SK-N-SH (cell line): ENCODE results near the gene EMP1. TPM values are rescaled to one million over a fixed set of nuclear protein-coding genes. Genes with fewer than 3 reads are reported as not detected.
A peak's percentile ranks its signal among the peaks of the same experiment; 100 is the strongest.

Source experiments
- CTCF ChIA-PET: fragments of 300-600, 350-600 bp; formaldehyde crosslinking; extraction: SDS; loops from one replicate; lab custom pipeline; 2021; lab: Yijun Ruan, JAX
- POLR2A ChIA-PET: fragments of 350-600 bp; sonication (Branson Sonifier 250); formaldehyde crosslinking; extraction: SDS; loops from one replicate; lab custom pipeline; 2020; ENCODE audit warnings: antibody characterized with exemption, inconsistent platforms; lab: Yijun Ruan, JAX
- DNase-seq: peaks from one replicate; pipeline ENCODE4 v3.0.0; 2012
- H2AFZ ChIP-seq: fragments of 200-600 bp; sonication (generic); 2 replicates; pipeline ENCODE4 v1.8.1; 2016; ENCODE audit warnings: antibody characterized with exemption, mild to moderate bottlenecking, low read depth
- H3F3A ChIP-seq: fragments of 200-600 bp; sonication (generic); replicated peaks from 2 replicates; pipeline ENCODE3; 2016; ENCODE audit warnings: antibody characterized with exemption, mild to moderate bottlenecking; ENCODE audit not compliant: insufficient read depth
- H3K27ac ChIP-seq, 2 experiments: fragments of 200-500 bp in 1 of 2; fragments of 200-600 bp in 1 of 2; sonication (Bioruptor generic) in 1 of 2; sonication (generic), shearing (Covaris generic) in 1 of 2; 2 replicates each; pipeline versions ENCODE4 v1.5.1 to v1.6.1; 2014 to 2016; ENCODE audit warnings: low read depth in 2 of 2, inconsistent platforms in 1 of 2, low read length in 1 of 2, mild to moderate bottlenecking in 1 of 2, mixed read lengths in 1 of 2
- H3K27me3 ChIP-seq: fragments of 200-600 bp; sonication (generic), shearing (Covaris generic); 2 replicates; pipeline ENCODE4 v1.6.1; 2016; ENCODE audit warnings: mixed run types; ENCODE audit not compliant: insufficient read depth
- H3K36me3 ChIP-seq, 2 experiments: fragments of 200-500 bp in 1 of 2; fragments of 200-600 bp in 1 of 2; sonication (Bioruptor generic) in 1 of 2; sonication (generic) in 1 of 2; replicated peaks in 1 of 2; 2 replicates each; pipeline versions ENCODE3 to v1.5.1; 2014 to 2016; ENCODE audit warnings: low read length in 1 of 2, mild to moderate bottlenecking in 1 of 2; ENCODE audit not compliant: insufficient read depth in 2 of 2, control insufficient read depth in 1 of 2
- H3K4me1 ChIP-seq, 2 experiments: fragments of 200-500 bp in 1 of 2; fragments of 200-600 bp in 1 of 2; sonication (Bioruptor generic) in 1 of 2; sonication (generic), shearing (Covaris generic) in 1 of 2; 2 replicates each; pipeline versions ENCODE4 v1.5.1 to v1.6.1; 2014 to 2016; ENCODE audit warnings: low read depth in 1 of 2, low read length in 1 of 2, mixed run types in 1 of 2; ENCODE audit not compliant: insufficient read depth in 2 of 2, control insufficient read depth in 1 of 2
- H3K4me2 ChIP-seq: fragments of 200-600 bp; sonication (generic), shearing (Covaris generic); 2 replicates; pipeline ENCODE4 v1.6.1; 2017; ENCODE audit warnings: mixed run types
- H3K4me3 ChIP-seq, 2 experiments: fragments of 200-500 bp in 1 of 2; fragments of 200-600 bp in 1 of 2; sonication (Bioruptor generic) in 1 of 2; sonication (generic), shearing (Covaris generic) in 1 of 2; 2 replicates each; pipeline versions ENCODE4 v1.5.1 to v1.8.1; 2014 to 2016; ENCODE audit warnings: low read depth in 2 of 2, inconsistent platforms in 1 of 2, low read length in 1 of 2, mild to moderate bottlenecking in 1 of 2, mixed read lengths in 1 of 2, moderate library complexity in 1 of 2
- H3K79me2 ChIP-seq: fragments of 200-600 bp; sonication (generic); 2 replicates; pipeline ENCODE4 v1.8.1; 2017; ENCODE audit warnings: mild to moderate bottlenecking; ENCODE audit not compliant: insufficient read depth
- H3K9ac ChIP-seq: fragments of 200-600 bp; sonication (generic); 2 replicates; pipeline ENCODE4 v1.6.1; 2017; ENCODE audit warnings: mixed run types
- H3K9me2 ChIP-seq: fragments of 200-600 bp; sonication (generic); 2 replicates; pipeline ENCODE4 v1.6.1; 2017; ENCODE audit warnings: mixed run types
- H3K9me3 ChIP-seq: fragments of 200-600 bp; sonication (generic); 2 replicates; pipeline ENCODE4 v1.6.1; 2017; ENCODE audit warnings: mixed run types, mild to moderate bottlenecking, moderate library complexity
- H4K20me1 ChIP-seq: fragments of 200-600 bp; sonication (generic); 2 replicates; pipeline ENCODE4 v1.6.1; 2017; ENCODE audit warnings: mild to moderate bottlenecking, mixed run types; ENCODE audit not compliant: insufficient read depth
- CHD2 ChIP-seq: fragments of 150-350 bp; IDR thresholded peaks from 2 replicates; pipeline ENCODE4 v1.6.1; 2018; ENCODE audit warnings: low read length; ENCODE audit not compliant: partially characterized antibody
- EZH2phosphoT487 ChIP-seq: fragments of 200-600 bp; sonication (generic); IDR thresholded peaks from 2 replicates; pipeline ENCODE4 v1.6.1; 2017; ENCODE audit warnings: low read depth, mixed run types, mild to moderate bottlenecking, antibody characterized with exemption, moderate library complexity, borderline replicate concordance
- FOSL2 ChIP-seq: IDR thresholded peaks from 2 replicates; pipeline ENCODE4 v1.4.0; 2012; ENCODE audit warnings: low read depth, mild to moderate bottlenecking, moderate library complexity, borderline replicate concordance
- IRF3 ChIP-seq: fragments of 150-350 bp; IDR thresholded peaks from 2 replicates; pipeline ENCODE4 v1.6.1; 2016; ENCODE audit warnings: mild to moderate bottlenecking, low read depth, low read length
- JUND ChIP-seq: IDR thresholded peaks from 2 replicates; pipeline ENCODE4 v1.4.0; 2012
- MXI1 ChIP-seq: IDR thresholded peaks from 2 replicates; pipeline ENCODE4 v1.6.1; 2012; ENCODE audit warnings: mild to moderate bottlenecking, low read depth, low read length, improper control_type of control experiment
- NRF1 ChIP-seq: IDR thresholded peaks from 2 replicates; pipeline ENCODE4 v1.6.1; 2012; ENCODE audit warnings: low read depth, mild to moderate bottlenecking, low read length
- PBX3 ChIP-seq: IDR thresholded peaks from 2 replicates; pipeline ENCODE4; 2012
- RAD21 ChIP-seq: IDR thresholded peaks from 2 replicates; pipeline ENCODE4 v1.6.1; 2012; ENCODE audit warnings: mild to moderate bottlenecking, low read length
- RFX5 ChIP-seq: IDR thresholded peaks from 2 replicates; pipeline ENCODE4 v1.6.1; 2012; ENCODE audit warnings: mild to moderate bottlenecking, improper control_type of control experiment, low read length
- TCF12 ChIP-seq: IDR thresholded peaks from 2 replicates; pipeline ENCODE4 v1.4.0; 2012
- TEAD4 ChIP-seq: IDR thresholded peaks from 2 replicates; pipeline ENCODE4 v1.4.0; 2012; ENCODE audit warnings: mild to moderate bottlenecking, borderline replicate concordance; ENCODE audit not compliant: insufficient read depth
- YY1 ChIP-seq: IDR thresholded peaks from 2 replicates; pipeline ENCODE4 v1.4.0; 2012; ENCODE audit warnings: low read depth, mild to moderate bottlenecking
- WGBS: methylation state at CpG from one replicate; pipeline ENCODE4 v1.1.6; 2017; ENCODE audit warnings: low lambda C conversion rate; 5-methylcytosine and 5-hydroxymethylcytosine counted together
- polyA plus RNA-seq, 3 experiments: library from polyadenylated mRNA; depleted of rRNA; stranded (reverse); fragments of >200 nt; gene quantifications; 2 replicates each; pipeline ENCODE4 v1.2.3, GENCODE V29; 2012
- TF ChIP-seq, protein P1 (sequence below): IDR thresholded peaks from 2 replicates; pipeline ENCODE4 v1.6.1; 2012; ENCODE audit warnings: mild to moderate bottlenecking, low read depth, low read length, moderate library complexity
- TF ChIP-seq, protein P2 (sequence below): IDR thresholded peaks from 2 replicates; pipeline ENCODE4 v1.4.0; 2012; ENCODE audit warnings: low read depth

The EMP1 gene
- polyA plus RNA-seq, 1 of the 3 experiments (the other 2 are of a cell fraction) = 67.4 TPM

DNA sequence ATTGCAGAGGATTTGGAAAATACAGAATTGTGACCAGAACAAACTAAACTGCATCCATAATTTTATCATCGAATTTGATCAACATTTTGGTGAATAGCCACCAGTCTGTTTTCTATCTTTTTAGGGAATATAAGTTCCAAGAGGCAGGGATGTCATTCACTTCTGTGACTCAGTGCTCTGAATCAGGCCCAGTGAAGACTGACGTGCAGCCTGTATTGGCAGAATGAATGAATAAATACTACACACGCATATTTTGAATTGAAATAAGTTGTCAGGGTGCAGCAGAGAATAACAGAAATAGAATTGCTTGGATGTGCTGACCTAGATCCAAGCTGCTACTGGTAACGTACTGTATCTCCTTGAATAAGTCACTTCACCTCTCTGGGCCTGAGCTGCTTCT, 1.3 kb upstream of the EMP1 start:
- peak overlapping the region; percentile 62 for H3K4me2 ChIP-seq
- H3K9ac ChIP-seq = peak overlapping the region; percentile 78
- no peak for DNase-seq
- no peaks in the 10 kb centered on the region for H3K9me2 ChIP-seq
- H3K4me3 ChIP-seq = no peak overlapping the region
- H2AFZ ChIP-seq = no peak overlapping the region
- H3K4me1 ChIP-seq = peaks cover 12 to 26% of the 10 kb centered on the region in 2 experiments; a peak in 3 of 4 replicates
- H3K27ac ChIP-seq = peak overlapping the region; percentile 60 to 99; a peak in 3 of 4 replicates
- no peaks in the 10 kb centered on the region for H3K36me3 ChIP-seq
- H3K9me3 ChIP-seq = no peaks in the 10 kb centered on the region
- no peak for TF ChIP-seq CHD2
- TF ChIP-seq PBX3 = peak; percentile 64
- peak; percentile 4; the same call in 1 of the 2 replicates for TF ChIP-seq TCF12
- TF ChIP-seq JUND = peak; percentile 40; the same call in 1 of the 2 replicates
- no peak for TF ChIP-seq MXI1
- TF ChIP-seq, protein P1, sequence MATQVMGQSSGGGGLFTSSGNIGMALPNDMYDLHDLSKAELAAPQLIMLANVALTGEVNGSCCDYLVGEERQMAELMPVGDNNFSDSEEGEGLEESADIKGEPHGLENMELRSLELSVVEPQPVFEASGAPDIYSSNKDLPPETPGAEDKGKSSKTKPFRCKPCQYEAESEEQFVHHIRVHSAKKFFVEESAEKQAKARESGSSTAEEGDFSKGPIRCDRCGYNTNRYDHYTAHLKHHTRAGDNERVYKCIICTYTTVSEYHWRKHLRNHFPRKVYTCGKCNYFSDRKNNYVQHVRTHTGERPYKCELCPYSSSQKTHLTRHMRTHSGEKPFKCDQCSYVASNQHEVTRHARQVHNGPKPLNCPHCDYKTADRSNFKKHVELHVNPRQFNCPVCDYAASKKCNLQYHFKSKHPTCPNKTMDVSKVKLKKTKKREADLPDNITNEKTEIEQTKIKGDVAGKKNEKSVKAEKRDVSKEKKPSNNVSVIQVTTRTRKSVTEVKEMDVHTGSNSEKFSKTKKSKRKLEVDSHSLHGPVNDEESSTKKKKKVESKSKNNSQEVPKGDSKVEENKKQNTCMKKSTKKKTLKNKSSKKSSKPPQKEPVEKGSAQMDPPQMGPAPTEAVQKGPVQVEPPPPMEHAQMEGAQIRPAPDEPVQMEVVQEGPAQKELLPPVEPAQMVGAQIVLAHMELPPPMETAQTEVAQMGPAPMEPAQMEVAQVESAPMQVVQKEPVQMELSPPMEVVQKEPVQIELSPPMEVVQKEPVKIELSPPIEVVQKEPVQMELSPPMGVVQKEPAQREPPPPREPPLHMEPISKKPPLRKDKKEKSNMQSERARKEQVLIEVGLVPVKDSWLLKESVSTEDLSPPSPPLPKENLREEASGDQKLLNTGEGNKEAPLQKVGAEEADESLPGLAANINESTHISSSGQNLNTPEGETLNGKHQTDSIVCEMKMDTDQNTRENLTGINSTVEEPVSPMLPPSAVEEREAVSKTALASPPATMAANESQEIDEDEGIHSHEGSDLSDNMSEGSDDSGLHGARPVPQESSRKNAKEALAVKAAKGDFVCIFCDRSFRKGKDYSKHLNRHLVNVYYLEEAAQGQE = no peak
- no peak for TF ChIP-seq NRF1
- H3K27me3 ChIP-seq = no peaks in the 10 kb centered on the region
- peaks cover 36% of the 10 kb centered on the region for H3K79me2 ChIP-seq
- no peaks in the 10 kb centered on the region for H4K20me1 ChIP-seq
- H3F3A ChIP-seq = peaks cover 16% of the 10 kb centered on the region
- 42% methylated on average over 4 of the region's 4 CpGs for WGBS
- POLR2A ChIA-PET = no interaction called here
- CTCF ChIA-PET = interaction anchor here (1.6 kb wide), 1 partner anchor 17 kb away, joined by 8 read pairs; no protein-coding TSS in a partner anchor

DNA sequence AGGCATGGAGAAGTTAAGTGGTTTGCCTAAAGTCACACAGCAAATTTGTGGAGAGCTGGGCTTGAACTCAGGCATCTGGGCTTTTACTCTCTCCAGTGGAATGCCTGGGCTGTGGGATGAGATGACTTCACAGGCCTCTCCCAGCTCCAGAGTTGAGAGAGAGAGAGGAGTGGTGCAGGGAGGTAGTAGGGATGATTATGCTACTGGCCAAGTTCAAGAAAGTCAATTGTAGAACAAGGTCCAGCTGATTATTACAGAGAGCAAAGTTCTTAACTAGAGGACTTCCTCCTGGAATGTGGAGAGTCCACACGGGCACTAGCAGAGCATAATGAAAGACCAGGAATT, 769 bp upstream of the EMP1 start:
- ChIA-PET CTCF (interaction anchor here (1.6 kb wide), 1 partner anchor 16 kb away, joined by 8 read pairs; no protein-coding TSS in a partner anchor), POLR2A (no interaction called here)
- Histone ChIP-seq H3K4me3 (peak overlapping the region in 1 of 2 experiments; percentile 48; a peak in 3 of 4 replicates), H3K27me3 (no peaks in the 10 kb centered on the region), H3F3A (peaks cover 16% of the 10 kb centered on the region), H3K9me2 (no peaks in the 10 kb centered on the region), H4K20me1 (no peaks in the 10 kb centered on the region), H3K36me3 (no peaks in the 10 kb centered on the region), H3K27ac (peak overlapping the region; percentile 60 to 99; a peak in 3 of 4 replicates), H2AFZ (no peak overlapping the region; the same call in 1 of the 2 replicates), H3K9me3 (no peaks in the 10 kb centered on the region), H3K9ac (peak overlapping the region; percentile 78), H3K4me1 (peaks cover 12 to 26% of the 10 kb centered on the region in 2 experiments; a peak in 3 of 4 replicates), H3K4me2 (peak overlapping the region; percentile 62), H3K79me2 (peaks cover 41% of the 10 kb centered on the region)
- WGBS = 0% methylated on average over 1 of the region's 1 CpG
- no peak for DNase-seq
- no peak; the same call in 1 of the 2 replicates for TF ChIP-seq TCF12
- TF ChIP-seq EZH2phosphoT487 = no peak
- TF ChIP-seq, protein P2, sequence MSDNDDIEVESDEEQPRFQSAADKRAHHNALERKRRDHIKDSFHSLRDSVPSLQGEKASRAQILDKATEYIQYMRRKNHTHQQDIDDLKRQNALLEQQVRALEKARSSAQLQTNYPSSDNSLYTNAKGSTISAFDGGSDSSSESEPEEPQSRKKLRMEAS = no peak
- TF ChIP-seq RAD21 = no peak
- no peak for TF ChIP-seq IRF3
- no peak for TF ChIP-seq YY1
- 0 out of 2 replicates have a peak, but pooled peaks have one; percentile 20 for TF ChIP-seq TEAD4
- no peak for TF ChIP-seq RFX5
- 0 out of 2 replicates have a peak, but pooled peaks have one; percentile 4 for TF ChIP-seq FOSL2
- TF ChIP-seq NRF1 = no peak
- TF ChIP-seq PBX3 = no peak
